ENCODE data around the gene ITPR2. TPM values are rescaled to one million over a fixed set of nuclear protein-coding genes. Genes with fewer than 3 reads are reported as not detected.

ITPR2 gene
- polyA plus RNA-seq, 1 of the 3 experiments (the other 2 are of a cell fraction), result 2.3 TPM

DNA sequence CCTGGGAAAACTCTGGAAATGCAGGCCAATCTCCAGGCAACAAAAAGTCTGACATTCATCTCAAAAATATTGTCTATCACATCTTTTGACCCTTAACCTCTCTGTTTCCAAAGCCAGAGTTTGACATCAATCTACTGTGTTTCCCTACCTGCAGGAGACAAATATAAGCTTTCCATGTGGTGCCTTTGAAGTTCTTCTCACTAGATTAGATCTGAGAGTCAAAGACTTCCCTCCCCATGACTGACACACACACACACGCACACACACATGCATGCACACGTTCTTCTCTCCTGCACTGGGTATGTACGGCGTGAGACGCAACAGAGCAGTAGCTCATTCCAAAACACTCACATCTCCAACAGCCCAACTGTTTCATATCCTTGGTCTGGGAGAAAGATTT is 8.1 kb upstream of the ITPR2 start:
- POLR2A ChIA-PET, result no interaction called here
- DNase-seq, result no peak
- Histone ChIP-seq H3K36me3 (replicated peaks in 1 of 2; ENCODE audit: control insufficient read depth in 1 of 2, insufficient read depth in 2 of 2, low read length in 1 of 2) (no peaks in the 10 kb centered on the region), H3K9me3 (no peaks in the 10 kb centered on the region), H3F3A (replicated peaks; ENCODE audit: insufficient read depth) (no peaks in the 10 kb centered on the region), H3K9me2 (no peaks in the 10 kb centered on the region), H2AFZ (ENCODE audit: low read depth) (no peak overlapping the region), H3K4me1 (ENCODE audit: control insufficient read depth in 1 of 2, insufficient read depth in 2 of 2, low read depth in 1 of 2, low read length in 1 of 2) (peaks cover 0 to 5% of the 10 kb centered on the region in 2 experiments; a peak in 2 of 4 replicates), H3K27me3 (ENCODE audit: insufficient read depth) (no peaks in the 10 kb centered on the region), H3K9ac (no peak overlapping the region), H3K27ac (ENCODE audit: low read depth in 2 of 2, low read length in 1 of 2) (no peak overlapping the region), H3K4me3 (ENCODE audit: low read depth in 2 of 2, low read length in 1 of 2) (no peak overlapping the region), H3K4me2 (no peak overlapping the region), H4K20me1 (ENCODE audit: insufficient read depth) (no peaks in the 10 kb centered on the region), H3K79me2 (ENCODE audit: insufficient read depth) (no peaks in the 10 kb centered on the region)
- 97% methylated on average over 5 of the region's 5 CpGs for WGBS (ENCODE audit: low lambda C conversion rate)
- no peak for TF ChIP-seq NRF1 (IDR thresholded peaks at IDR 0.05; ENCODE audit: low read depth, low read length)
- no peak for TF ChIP-seq RCOR1 (IDR thresholded peaks at IDR 0.05; ENCODE audit: low read length)
- no peak for TF ChIP-seq EZH2phosphoT487 (IDR thresholded peaks at IDR 0.05; ENCODE audit: borderline replicate concordance, low read depth)
- TF ChIP-seq ELF1 (IDR thresholded peaks at IDR 0.05), result no peak
- no peak for TF ChIP-seq EP300 (IDR thresholded peaks at IDR 0.05; ENCODE audit: borderline replicate concordance in 1 of 2, low read depth in 1 of 2, low read length in 1 of 2)
- no peak for TF ChIP-seq TCF12 (IDR thresholded peaks at IDR 0.05)
- TF ChIP-seq MEF2A (IDR thresholded peaks at IDR 0.05; ENCODE audit: borderline replicate concordance, low read depth), result no peak
- TF ChIP-seq FOSL2 (IDR thresholded peaks at IDR 0.05; ENCODE audit: borderline replicate concordance, low read depth), result no peak
- TF ChIP-seq SMC3 (IDR thresholded peaks at IDR 0.05; ENCODE audit: low read depth, low read length), result no peak
- TF ChIP-seq POLR2AphosphoS5 (IDR thresholded peaks at IDR 0.05; ENCODE audit: low read depth, low read length), result no peak
- TF ChIP-seq SIN3A (IDR thresholded peaks at IDR 0.05; ENCODE audit: borderline replicate concordance, low read depth, low read length), result no peak
- TF ChIP-seq, protein P1, sequence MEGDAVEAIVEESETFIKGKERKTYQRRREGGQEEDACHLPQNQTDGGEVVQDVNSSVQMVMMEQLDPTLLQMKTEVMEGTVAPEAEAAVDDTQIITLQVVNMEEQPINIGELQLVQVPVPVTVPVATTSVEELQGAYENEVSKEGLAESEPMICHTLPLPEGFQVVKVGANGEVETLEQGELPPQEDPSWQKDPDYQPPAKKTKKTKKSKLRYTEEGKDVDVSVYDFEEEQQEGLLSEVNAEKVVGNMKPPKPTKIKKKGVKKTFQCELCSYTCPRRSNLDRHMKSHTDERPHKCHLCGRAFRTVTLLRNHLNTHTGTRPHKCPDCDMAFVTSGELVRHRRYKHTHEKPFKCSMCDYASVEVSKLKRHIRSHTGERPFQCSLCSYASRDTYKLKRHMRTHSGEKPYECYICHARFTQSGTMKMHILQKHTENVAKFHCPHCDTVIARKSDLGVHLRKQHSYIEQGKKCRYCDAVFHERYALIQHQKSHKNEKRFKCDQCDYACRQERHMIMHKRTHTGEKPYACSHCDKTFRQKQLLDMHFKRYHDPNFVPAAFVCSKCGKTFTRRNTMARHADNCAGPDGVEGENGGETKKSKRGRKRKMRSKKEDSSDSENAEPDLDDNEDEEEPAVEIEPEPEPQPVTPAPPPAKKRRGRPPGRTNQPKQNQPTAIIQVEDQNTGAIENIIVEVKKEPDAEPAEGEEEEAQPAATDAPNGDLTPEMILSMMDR (IDR thresholded peaks at IDR 0.05), result no peak
- TF ChIP-seq, protein P2, sequence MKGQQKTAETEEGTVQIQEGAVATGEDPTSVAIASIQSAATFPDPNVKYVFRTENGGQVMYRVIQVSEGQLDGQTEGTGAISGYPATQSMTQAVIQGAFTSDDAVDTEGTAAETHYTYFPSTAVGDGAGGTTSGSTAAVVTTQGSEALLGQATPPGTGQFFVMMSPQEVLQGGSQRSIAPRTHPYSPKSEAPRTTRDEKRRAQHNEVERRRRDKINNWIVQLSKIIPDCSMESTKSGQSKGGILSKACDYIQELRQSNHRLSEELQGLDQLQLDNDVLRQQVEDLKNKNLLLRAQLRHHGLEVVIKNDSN (IDR thresholded peaks at IDR 0.05; ENCODE audit: borderline replicate concordance, low read depth), result no peak
- TF ChIP-seq GATA2 (CRISPR knock-in tag; IDR thresholded peaks at IDR 0.05), result no peak
- TF ChIP-seq YY1 (IDR thresholded peaks at IDR 0.05; ENCODE audit: low read depth), result no peak
- no peak for TF ChIP-seq MXI1 (IDR thresholded peaks at IDR 0.05; ENCODE audit: low read depth, low read length)
- TF ChIP-seq, protein P3, sequence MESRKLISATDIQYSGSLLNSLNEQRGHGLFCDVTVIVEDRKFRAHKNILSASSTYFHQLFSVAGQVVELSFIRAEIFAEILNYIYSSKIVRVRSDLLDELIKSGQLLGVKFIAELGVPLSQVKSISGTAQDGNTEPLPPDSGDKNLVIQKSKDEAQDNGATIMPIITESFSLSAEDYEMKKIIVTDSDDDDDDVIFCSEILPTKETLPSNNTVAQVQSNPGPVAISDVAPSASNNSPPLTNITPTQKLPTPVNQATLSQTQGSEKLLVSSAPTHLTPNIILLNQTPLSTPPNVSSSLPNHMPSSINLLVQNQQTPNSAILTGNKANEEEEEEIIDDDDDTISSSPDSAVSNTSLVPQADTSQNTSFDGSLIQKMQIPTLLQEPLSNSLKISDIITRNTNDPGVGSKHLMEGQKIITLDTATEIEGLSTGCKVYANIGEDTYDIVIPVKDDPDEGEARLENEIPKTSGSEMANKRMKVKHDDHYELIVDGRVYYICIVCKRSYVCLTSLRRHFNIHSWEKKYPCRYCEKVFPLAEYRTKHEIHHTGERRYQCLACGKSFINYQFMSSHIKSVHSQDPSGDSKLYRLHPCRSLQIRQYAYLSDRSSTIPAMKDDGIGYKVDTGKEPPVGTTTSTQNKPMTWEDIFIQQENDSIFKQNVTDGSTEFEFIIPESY (IDR thresholded peaks at IDR 0.05; ENCODE audit: borderline replicate concordance, low read depth), result no peak
- no peak for TF ChIP-seq RFX5 (IDR thresholded peaks at IDR 0.05; ENCODE audit: low read length)
- TF ChIP-seq RAD21 (IDR thresholded peaks at IDR 0.05; ENCODE audit: low read length), result no peak
- CTCF ChIA-PET, result interaction anchor here (1.2 kb wide), 1 partner anchor 44 kb away, joined by 4 read pairs; no protein-coding TSS in a partner anchor
